ENCODE measurements around the gene OARD1.

DNA sequence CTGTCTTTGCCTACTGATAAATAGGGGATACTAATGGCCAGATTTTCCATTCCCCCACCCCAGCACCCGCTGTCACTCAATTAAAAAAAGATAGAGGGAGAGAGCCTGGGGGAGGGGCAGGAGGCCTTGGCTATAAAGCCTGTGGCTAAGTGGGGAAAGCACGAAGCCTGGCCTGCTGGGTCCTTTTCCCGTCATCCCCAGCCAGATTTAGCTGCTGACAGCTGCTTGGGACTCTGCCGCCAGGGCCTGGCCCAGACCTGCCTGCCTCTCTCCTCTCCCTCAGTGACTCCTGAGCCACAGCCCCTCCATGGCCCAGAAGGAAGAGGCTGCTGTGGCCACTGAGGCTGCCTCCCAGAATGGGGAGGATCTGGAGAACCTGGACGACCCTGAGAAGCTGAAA is 19.1 kb downstream of the OARD1 start, which contains the start of gene APOBEC2:
- no peak for TF ChIP-seq POLR2A (IDR thresholded peaks at IDR 0.05; ENCODE audit: low read length)
- no peak for TF ChIP-seq GATA1 (IDR thresholded peaks at IDR 0.05; ENCODE audit: low read depth, low read length)

Measured in erythroblast (primary cell).